ENCODE measurements around the gene IGFBP5.

GRCh38 chr2:216651351-216651881 is 43.9 kb downstream of the IGFBP5 start:
- TF ChIP-seq CTCF (IDR thresholded peaks at IDR 0.05) = no peak
- TF ChIP-seq EZH2 (IDR thresholded peaks at IDR 0.05; ENCODE audit: borderline replicate concordance, insufficient read depth, low read depth, low read length, poor library complexity, severe bottlenecking) = no peak

All from B cell (primary cell).